GM21390 (cell line): Measurements from ENCODE around the gene TNFRSF18.
"Not testable (repeated sequence)": the region's sequence is repeated elsewhere in the genome, so short reads cannot be mapped to it uniquely, and the experiment has no call there.

ENCODE experiments used
- ATAC-seq: cut with Tn5 transposase; IDR thresholded peaks from one replicate; pipeline ENCODE4 v1.9.1; 2021; ENCODE audit not compliant: unreplicated experiment

Gene TNFRSF18

GRCh38 chr1:1206376-1206965, at the start of gene TNFRSF18:
Gene TNFRSF18 (minus strand): TSS chr1:1206592. CDS start chr1:1206571, 21 bp downstream.
- ATAC-seq: no peak

- no peak for ATAC-seq
Observed at GRCh38 chr1:1255611-1256010, 49.2 kb upstream of the TNFRSF18 start.

GRCh38 chr1:1255078-1255477, 48.7 kb upstream of the TNFRSF18 start:
- ATAC-seq: no peak

- ATAC-seq: no peak
Observed at GRCh38 chr1:1254667-1254998, 48.2 kb upstream of the TNFRSF18 start.

- no peak for ATAC-seq
Observed at GRCh38 chr1:1253972-1254666, 47.7 kb upstream of the TNFRSF18 start.

- no peak for ATAC-seq
Observed at GRCh38 chr1:1253314-1253713, 46.9 kb upstream of the TNFRSF18 start.

GRCh38 chr1:1250786-1251284, 44.4 kb upstream of the TNFRSF18 start:
- ATAC-seq: no peak

- not testable (repeated sequence) for ATAC-seq
Observed at GRCh38 chr1:1248009-1248913, 41.9 kb upstream of the TNFRSF18 start.

- ATAC-seq: no peak
Observed at GRCh38 chr1:1247341-1247913, 41.0 kb upstream of the TNFRSF18 start.

- no peak for ATAC-seq
Observed at GRCh38 chr1:1246577-1247340, 40.4 kb upstream of the TNFRSF18 start, which contains the start of gene C1QTNF12. Gene C1QTNF12 (minus strand): TSS chr1:1246722. CDS start chr1:1246690, 32 bp downstream.

- ATAC-seq: no peak
Observed at GRCh38 chr1:1245817-1246576, 39.6 kb upstream of the TNFRSF18 start.

- no peak for ATAC-seq
Observed at GRCh38 chr1:1245178-1245816, 38.9 kb upstream of the TNFRSF18 start.

GRCh38 chr1:1244192-1244811, 37.9 kb upstream of the TNFRSF18 start:
- no peak for ATAC-seq

- ATAC-seq: no peak
Observed at GRCh38 chr1:1243807-1244191, 37.4 kb upstream of the TNFRSF18 start.

- no peak for ATAC-seq
Observed at GRCh38 chr1:1243266-1243660, 36.9 kb upstream of the TNFRSF18 start.

GRCh38 chr1:1242461-1243265, 36.3 kb upstream of the TNFRSF18 start:
- ATAC-seq: no peak

- ATAC-seq: no peak
Observed at GRCh38 chr1:1241588-1242219, 35.3 kb upstream of the TNFRSF18 start.
